ENCODE data around the gene LMO1. TPM values are rescaled to one million over a fixed set of nuclear protein-coding genes. Genes with fewer than 3 reads are reported as not detected.

The LMO1 gene
- total RNA-seq, 4 donors from 2014 or later, result 6.2 to 29.4 (median 8.2) TPM

- TF ChIP-seq, protein P1, sequence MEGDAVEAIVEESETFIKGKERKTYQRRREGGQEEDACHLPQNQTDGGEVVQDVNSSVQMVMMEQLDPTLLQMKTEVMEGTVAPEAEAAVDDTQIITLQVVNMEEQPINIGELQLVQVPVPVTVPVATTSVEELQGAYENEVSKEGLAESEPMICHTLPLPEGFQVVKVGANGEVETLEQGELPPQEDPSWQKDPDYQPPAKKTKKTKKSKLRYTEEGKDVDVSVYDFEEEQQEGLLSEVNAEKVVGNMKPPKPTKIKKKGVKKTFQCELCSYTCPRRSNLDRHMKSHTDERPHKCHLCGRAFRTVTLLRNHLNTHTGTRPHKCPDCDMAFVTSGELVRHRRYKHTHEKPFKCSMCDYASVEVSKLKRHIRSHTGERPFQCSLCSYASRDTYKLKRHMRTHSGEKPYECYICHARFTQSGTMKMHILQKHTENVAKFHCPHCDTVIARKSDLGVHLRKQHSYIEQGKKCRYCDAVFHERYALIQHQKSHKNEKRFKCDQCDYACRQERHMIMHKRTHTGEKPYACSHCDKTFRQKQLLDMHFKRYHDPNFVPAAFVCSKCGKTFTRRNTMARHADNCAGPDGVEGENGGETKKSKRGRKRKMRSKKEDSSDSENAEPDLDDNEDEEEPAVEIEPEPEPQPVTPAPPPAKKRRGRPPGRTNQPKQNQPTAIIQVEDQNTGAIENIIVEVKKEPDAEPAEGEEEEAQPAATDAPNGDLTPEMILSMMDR (IDR thresholded peaks at IDR 0.05), result no peak
- TF ChIP-seq POLR2AphosphoS5 (IDR thresholded peaks at IDR 0.05), result no peak
- TF ChIP-seq EP300 (IDR thresholded peaks at IDR 0.05), result no peak
- no peak for TF ChIP-seq POLR2A (IDR thresholded peaks at IDR 0.05)
- WGBS, result 76% methylated on average over 2 of the region's 3 CpGs
- Histone ChIP-seq H3K36me3 (no peaks in the 10 kb centered on the region), H3K9me3 (no peaks in the 10 kb centered on the region), H3K27me3 (no peaks in the 10 kb centered on the region), H3K27ac (no peak overlapping the region), H3K4me3 (no peak overlapping the region), H3K4me1 (peaks cover 13% of the 10 kb centered on the region)
- no peak for DNase-seq (ENCODE audit: low spot score in 2 of 2)
These were observed 24.6 kb upstream of the LMO1 start for GRCh38 chr11:8288166-8288772.

- Histone ChIP-seq H3K27me3 (no peaks in the 10 kb centered on the region), H3K4me3 (no peak overlapping the region), H3K27ac (no peak overlapping the region), H3K9me3 (no peaks in the 10 kb centered on the region), H3K4me1 (peaks cover 16% of the 10 kb centered on the region), H3K36me3 (no peaks in the 10 kb centered on the region)
- DNase-seq (ENCODE audit: low spot score in 2 of 2), result no peak
- TF ChIP-seq EP300 (IDR thresholded peaks at IDR 0.05) (no peak), POLR2AphosphoS5 (IDR thresholded peaks at IDR 0.05) (no peak), POLR2A (IDR thresholded peaks at IDR 0.05) (no peak)
- TF ChIP-seq, protein P1 (IDR thresholded peaks at IDR 0.05), result no peak
These were observed 24.0 kb upstream of the LMO1 start for GRCh38 chr11:8287703-8288102.

- Histone ChIP-seq H3K4me1 (peaks cover 18% of the 10 kb centered on the region), H3K27ac (no peak overlapping the region), H3K9me3 (no peaks in the 10 kb centered on the region), H3K4me3 (no peak overlapping the region), H3K27me3 (no peaks in the 10 kb centered on the region), H3K36me3 (no peaks in the 10 kb centered on the region)
- DNase-seq (ENCODE audit: low spot score in 2 of 2), result no peak
- 74% methylated on average over 4 of the region's 5 CpGs for WGBS
- TF ChIP-seq POLR2AphosphoS5 (IDR thresholded peaks at IDR 0.05) (no peak), EP300 (IDR thresholded peaks at IDR 0.05) (no peak), POLR2A (IDR thresholded peaks at IDR 0.05) (no peak)
- TF ChIP-seq, protein P1 (IDR thresholded peaks at IDR 0.05), result no peak
These were observed 23.6 kb upstream of the LMO1 start for GRCh38 chr11:8287297-8287696.

GRCh38 chr11:8286886-8287285, 23.2 kb upstream of the LMO1 start:
- Histone ChIP-seq H3K9me3 (no peaks in the 10 kb centered on the region), H3K36me3 (no peaks in the 10 kb centered on the region), H3K27me3 (no peaks in the 10 kb centered on the region), H3K4me1 (peaks cover 18% of the 10 kb centered on the region), H3K4me3 (no peak overlapping the region), H3K27ac (no peak overlapping the region)
- DNase-seq (ENCODE audit: low spot score in 2 of 2), result peak in 1 of 2 donors; percentile 47
- 62% methylated on average over 2 of the region's 2 CpGs for whole genome bisulfite sequencing
- TF ChIP-seq POLR2AphosphoS5 (IDR thresholded peaks at IDR 0.05) (no peak), EP300 (IDR thresholded peaks at IDR 0.05) (no peak), POLR2A (IDR thresholded peaks at IDR 0.05) (no peak)
- TF ChIP-seq, protein P1 (IDR thresholded peaks at IDR 0.05), result no peak

DNA sequence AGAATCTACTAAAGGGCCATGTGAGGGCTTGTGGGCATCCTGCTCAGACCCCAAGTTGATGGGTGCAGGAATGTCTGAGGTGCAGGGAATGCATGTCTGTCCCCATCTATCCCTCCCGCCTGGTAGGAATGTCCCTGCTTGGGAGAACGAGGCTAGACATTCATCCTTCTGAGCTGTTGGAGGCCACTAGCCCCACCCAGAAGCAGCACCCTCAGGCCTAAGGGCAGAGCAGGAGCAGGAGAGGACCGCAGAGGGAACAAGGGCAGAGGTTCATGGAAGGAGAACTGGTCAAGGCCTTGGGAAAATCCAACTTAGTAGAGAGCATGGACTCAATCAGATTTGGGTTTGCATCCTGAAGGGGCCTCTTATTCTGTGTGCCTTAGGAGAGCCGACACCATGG, 22.1 kb upstream of the LMO1 start:
- peaks cover 18% of the 10 kb centered on the region for H3K4me1 ChIP-seq
- no peak overlapping the region for H3K27ac ChIP-seq
- WGBS, result 91% methylated on average over 4 of the region's 4 CpGs
- no peaks in the 10 kb centered on the region for H3K27me3 ChIP-seq
- no peaks in the 10 kb centered on the region for H3K9me3 ChIP-seq
- H3K36me3 ChIP-seq, result no peaks in the 10 kb centered on the region
- H3K4me3 ChIP-seq, result no peak overlapping the region
- DNase-seq (ENCODE audit: low spot score in 2 of 2), result peak in 1 of 2 donors; percentile 60
- TF ChIP-seq POLR2AphosphoS5 (IDR thresholded peaks at IDR 0.05) (no peak), POLR2A (IDR thresholded peaks at IDR 0.05) (no peak), EP300 (IDR thresholded peaks at IDR 0.05) (no peak)
- TF ChIP-seq, protein P1 (IDR thresholded peaks at IDR 0.05), result no peak

Measured in suprapubic skin (tissue), 4 donors.